SK-N-SH (cell line): ENCODE data around the gene RAPSN.

Experiments used
- EP300 ChIP-seq, 2 experiments: IDR thresholded peaks; 2 replicates each; pipeline versions ENCODE4 v1.4.0 to v1.6.1; 2012; ENCODE audit warnings: borderline replicate concordance in 1 of 2, low read depth in 1 of 2, low read length in 1 of 2
- EZH2phosphoT487 ChIP-seq: fragments of 200-600 bp; sonication (generic); IDR thresholded peaks from 2 replicates; pipeline ENCODE4 v1.6.1; 2017; ENCODE audit warnings: low read depth, mixed run types, mild to moderate bottlenecking, antibody characterized with exemption, moderate library complexity, borderline replicate concordance
- GATA2 ChIP-seq: sonication (generic); formaldehyde crosslinking; IDR thresholded peaks from 2 replicates; pipeline ENCODE4 v1.5.0; 2020; ENCODE audit warnings: mild to moderate bottlenecking, missing genetic modification reagents
- NRF1 ChIP-seq: IDR thresholded peaks from 2 replicates; pipeline ENCODE4 v1.6.1; 2012; ENCODE audit warnings: low read depth, mild to moderate bottlenecking, low read length
- POLR2AphosphoS5 ChIP-seq: IDR thresholded peaks from 2 replicates; pipeline ENCODE4 v1.6.1; 2012; ENCODE audit warnings: low read depth, low read length
- RFX5 ChIP-seq: IDR thresholded peaks from 2 replicates; pipeline ENCODE4 v1.6.1; 2012; ENCODE audit warnings: mild to moderate bottlenecking, improper control_type of control experiment, low read length
- TAF1 ChIP-seq: IDR thresholded peaks from 2 replicates; pipeline ENCODE4 v1.6.1; 2012; ENCODE audit warnings: low read depth, mild to moderate bottlenecking, low read length, moderate library complexity, borderline replicate concordance
- TF ChIP-seq, protein P1 (sequence below): fragments of 200-600 bp; sonication (generic); IDR thresholded peaks from 2 replicates; pipeline ENCODE4 v1.6.1; 2017; ENCODE audit warnings: antibody characterized with exemption, mild to moderate bottlenecking, moderate library complexity
- TF ChIP-seq, protein P2 (sequence below): IDR thresholded peaks from 2 replicates; pipeline ENCODE4 v1.6.1; 2012; ENCODE audit warnings: mild to moderate bottlenecking, low read depth, low read length, moderate library complexity
- TF ChIP-seq, protein P3 (sequence below): fragments of 150-350 bp; IDR thresholded peaks from 2 replicates; pipeline ENCODE4 v1.6.1; 2017; ENCODE audit warnings: antibody characterized with exemption, low read length, low read depth, borderline replicate concordance

DNA sequence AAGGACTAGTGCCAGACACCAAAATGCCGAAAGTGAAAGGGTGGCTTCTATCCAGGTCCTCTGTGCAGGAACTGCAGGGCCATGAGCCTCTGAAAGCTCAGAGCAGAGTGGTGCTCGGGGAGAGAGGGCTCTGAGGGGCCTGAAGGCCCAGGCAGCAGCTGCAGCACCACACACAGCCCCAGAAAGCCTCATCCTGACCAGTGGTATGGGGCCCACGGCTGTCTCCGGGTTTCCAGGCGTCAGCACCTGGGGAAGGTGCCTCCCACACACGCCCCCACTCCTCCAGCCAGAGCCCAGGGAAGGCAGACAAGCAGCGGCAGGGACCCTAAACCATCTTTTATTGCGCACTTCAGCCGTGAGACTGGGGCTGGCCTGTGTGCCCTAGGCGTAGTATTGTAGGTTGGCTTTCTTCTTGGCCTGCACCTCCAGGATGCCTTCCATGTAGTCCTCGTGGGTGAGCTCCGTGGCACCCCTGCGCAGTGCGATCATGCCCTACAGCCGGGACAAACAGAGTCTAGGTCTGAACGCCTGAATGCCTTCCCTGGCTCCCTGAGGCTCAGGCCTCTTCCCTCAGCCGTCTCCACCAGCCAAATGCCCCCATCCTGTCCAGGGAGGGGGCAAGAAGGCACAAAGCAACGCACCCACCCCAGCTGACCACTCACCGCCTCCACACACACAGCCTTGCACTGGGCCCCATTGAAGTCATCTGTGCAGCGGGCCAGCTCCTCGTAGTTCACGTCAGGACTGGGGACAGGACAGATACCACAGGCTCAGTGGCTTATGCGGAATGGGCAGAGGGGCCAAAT is 30.3 kb downstream of the RAPSN start:
- TF ChIP-seq, protein P1, sequence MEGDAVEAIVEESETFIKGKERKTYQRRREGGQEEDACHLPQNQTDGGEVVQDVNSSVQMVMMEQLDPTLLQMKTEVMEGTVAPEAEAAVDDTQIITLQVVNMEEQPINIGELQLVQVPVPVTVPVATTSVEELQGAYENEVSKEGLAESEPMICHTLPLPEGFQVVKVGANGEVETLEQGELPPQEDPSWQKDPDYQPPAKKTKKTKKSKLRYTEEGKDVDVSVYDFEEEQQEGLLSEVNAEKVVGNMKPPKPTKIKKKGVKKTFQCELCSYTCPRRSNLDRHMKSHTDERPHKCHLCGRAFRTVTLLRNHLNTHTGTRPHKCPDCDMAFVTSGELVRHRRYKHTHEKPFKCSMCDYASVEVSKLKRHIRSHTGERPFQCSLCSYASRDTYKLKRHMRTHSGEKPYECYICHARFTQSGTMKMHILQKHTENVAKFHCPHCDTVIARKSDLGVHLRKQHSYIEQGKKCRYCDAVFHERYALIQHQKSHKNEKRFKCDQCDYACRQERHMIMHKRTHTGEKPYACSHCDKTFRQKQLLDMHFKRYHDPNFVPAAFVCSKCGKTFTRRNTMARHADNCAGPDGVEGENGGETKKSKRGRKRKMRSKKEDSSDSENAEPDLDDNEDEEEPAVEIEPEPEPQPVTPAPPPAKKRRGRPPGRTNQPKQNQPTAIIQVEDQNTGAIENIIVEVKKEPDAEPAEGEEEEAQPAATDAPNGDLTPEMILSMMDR: no peak
- no peak for TF ChIP-seq RFX5
- no peak for TF ChIP-seq NRF1
- no peak for TF ChIP-seq EZH2phosphoT487
- no peak for TF ChIP-seq EP300 (IDR thresholded peaks at IDR 0.05; ENCODE audit: borderline replicate concordance in 1 of 2, low read depth in 1 of 2, low read length in 1 of 2)
- TF ChIP-seq, protein P2, sequence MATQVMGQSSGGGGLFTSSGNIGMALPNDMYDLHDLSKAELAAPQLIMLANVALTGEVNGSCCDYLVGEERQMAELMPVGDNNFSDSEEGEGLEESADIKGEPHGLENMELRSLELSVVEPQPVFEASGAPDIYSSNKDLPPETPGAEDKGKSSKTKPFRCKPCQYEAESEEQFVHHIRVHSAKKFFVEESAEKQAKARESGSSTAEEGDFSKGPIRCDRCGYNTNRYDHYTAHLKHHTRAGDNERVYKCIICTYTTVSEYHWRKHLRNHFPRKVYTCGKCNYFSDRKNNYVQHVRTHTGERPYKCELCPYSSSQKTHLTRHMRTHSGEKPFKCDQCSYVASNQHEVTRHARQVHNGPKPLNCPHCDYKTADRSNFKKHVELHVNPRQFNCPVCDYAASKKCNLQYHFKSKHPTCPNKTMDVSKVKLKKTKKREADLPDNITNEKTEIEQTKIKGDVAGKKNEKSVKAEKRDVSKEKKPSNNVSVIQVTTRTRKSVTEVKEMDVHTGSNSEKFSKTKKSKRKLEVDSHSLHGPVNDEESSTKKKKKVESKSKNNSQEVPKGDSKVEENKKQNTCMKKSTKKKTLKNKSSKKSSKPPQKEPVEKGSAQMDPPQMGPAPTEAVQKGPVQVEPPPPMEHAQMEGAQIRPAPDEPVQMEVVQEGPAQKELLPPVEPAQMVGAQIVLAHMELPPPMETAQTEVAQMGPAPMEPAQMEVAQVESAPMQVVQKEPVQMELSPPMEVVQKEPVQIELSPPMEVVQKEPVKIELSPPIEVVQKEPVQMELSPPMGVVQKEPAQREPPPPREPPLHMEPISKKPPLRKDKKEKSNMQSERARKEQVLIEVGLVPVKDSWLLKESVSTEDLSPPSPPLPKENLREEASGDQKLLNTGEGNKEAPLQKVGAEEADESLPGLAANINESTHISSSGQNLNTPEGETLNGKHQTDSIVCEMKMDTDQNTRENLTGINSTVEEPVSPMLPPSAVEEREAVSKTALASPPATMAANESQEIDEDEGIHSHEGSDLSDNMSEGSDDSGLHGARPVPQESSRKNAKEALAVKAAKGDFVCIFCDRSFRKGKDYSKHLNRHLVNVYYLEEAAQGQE: no peak
- TF ChIP-seq, protein P3, sequence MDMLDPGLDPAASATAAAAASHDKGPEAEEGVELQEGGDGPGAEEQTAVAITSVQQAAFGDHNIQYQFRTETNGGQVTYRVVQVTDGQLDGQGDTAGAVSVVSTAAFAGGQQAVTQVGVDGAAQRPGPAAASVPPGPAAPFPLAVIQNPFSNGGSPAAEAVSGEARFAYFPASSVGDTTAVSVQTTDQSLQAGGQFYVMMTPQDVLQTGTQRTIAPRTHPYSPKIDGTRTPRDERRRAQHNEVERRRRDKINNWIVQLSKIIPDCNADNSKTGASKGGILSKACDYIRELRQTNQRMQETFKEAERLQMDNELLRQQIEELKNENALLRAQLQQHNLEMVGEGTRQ: no peak
- no peak for TF ChIP-seq POLR2AphosphoS5
- no peak for TF ChIP-seq GATA2 (CRISPR knock-in tag)
- TF ChIP-seq TAF1: no peak
